NOMO-1 (cell line): ENCODE measurements around the gene LHFPL2.
A peak's percentile ranks its signal among the peaks of the same experiment; 100 is the strongest.

Source experiments
- DNase-seq, 2 experiments: peaks; one replicate each; lab custom pipeline; 2025; ENCODE audit not compliant: unreplicated experiment in 2 of 2; lab: John Stamatoyannopoulos, UW

LHFPL2 gene

GRCh38 chr5:78576376-78576775 is 72.2 kb downstream of the LHFPL2 start:
- DNase-seq, result no peak

GRCh38 chr5:78574731-78575161 is 73.8 kb downstream of the LHFPL2 start:
- no peak for DNase-seq

GRCh38 chr5:78574131-78574673 is 74.4 kb downstream of the LHFPL2 start:
- DNase-seq, result peak in 1 of 2 experiments; percentile 18

GRCh38 chr5:78573318-78573717 is 75.3 kb downstream of the LHFPL2 start:
- peak in 1 of 2 experiments; percentile 13 for DNase-seq

- DNase-seq, result no peak
Observed at GRCh38 chr5:78570646-78571045, 77.9 kb downstream of the LHFPL2 start.

- no peak for DNase-seq
Observed at GRCh38 chr5:78569441-78569840, 79.1 kb downstream of the LHFPL2 start.

GRCh38 chr5:78568676-78569075 is 79.9 kb downstream of the LHFPL2 start:
- no peak for DNase-seq

GRCh38 chr5:78568212-78568611 is 80.4 kb downstream of the LHFPL2 start:
- DNase-seq, result no peak

- DNase-seq, result no peak
Observed at GRCh38 chr5:78567617-78568016, 81.0 kb downstream of the LHFPL2 start.

GRCh38 chr5:78566747-78567425 is 81.7 kb downstream of the LHFPL2 start:
- no peak for DNase-seq

- DNase-seq, result no peak
Observed at GRCh38 chr5:78565395-78565794, 83.2 kb downstream of the LHFPL2 start.

GRCh38 chr5:78563621-78564020 is 85.0 kb downstream of the LHFPL2 start:
- DNase-seq, result no peak

- no peak for DNase-seq
Observed at GRCh38 chr5:78562714-78563330, 85.8 kb downstream of the LHFPL2 start.

- DNase-seq, result no peak
Observed at GRCh38 chr5:78562001-78562400, 86.6 kb downstream of the LHFPL2 start.

GRCh38 chr5:78561261-78561660 is 87.3 kb downstream of the LHFPL2 start:
- no peak for DNase-seq

GRCh38 chr5:78560000-78560855 is 88.3 kb downstream of the LHFPL2 start:
- no peak for DNase-seq

GRCh38 chr5:78557601-78558000 is 91.0 kb downstream of the LHFPL2 start:
- no peak for DNase-seq

- no peak for DNase-seq
Observed at GRCh38 chr5:78555870-78556269, 92.7 kb downstream of the LHFPL2 start.

GRCh38 chr5:78554670-78555069 is 93.9 kb downstream of the LHFPL2 start:
- DNase-seq, result no peak

GRCh38 chr5:78553580-78554353 is 94.8 kb downstream of the LHFPL2 start:
- DNase-seq, result no peak
